ENCODE measurements around the gene BAD.

BAD gene

GRCh38 chr11:64276653-64277431, 7.6 kb downstream of the BAD start:
- POLR2A ChIA-PET = interaction anchor here (1.1 to 1.6 kb wide), 3 partner anchors 10 to 41 kb away, joined by 3 to 4 read pairs (median 3); partner anchors contain the start of genes PRDX5 and TRMT112
- CTCF ChIA-PET = interaction anchor here (0.6 to 1.1 kb wide), 2 partner anchors 24 to 349 kb away, joined by 3 to 8 read pairs; no protein-coding TSS in a partner anchor
- DNase-seq (ENCODE audit: extremely low spot score) = no peak
- no peak for TF ChIP-seq BHLHE40 (IDR thresholded peaks at IDR 0.05; ENCODE audit: borderline replicate concordance)

- ChIA-PET CTCF (interaction anchor here (0.6 to 1.1 kb wide), 4 partner anchors 25 to 350 kb away, joined by 3 to 8 read pairs (median 4); no protein-coding TSS in a partner anchor), POLR2A (interaction anchor here (0.8 to 1.6 kb wide), 4 partner anchors 11 to 74 kb away, joined by 3 to 4 read pairs (median 3); partner anchors contain the start of genes PRDX5 and TRMT112)
- TF ChIP-seq TARDBP (IDR thresholded peaks at IDR 0.05) (no peak), ARNT (IDR thresholded peaks at IDR 0.05) (no peak), SP1 (IDR thresholded peaks at IDR 0.05) (no peak), BHLHE40 (IDR thresholded peaks at IDR 0.05; ENCODE audit: borderline replicate concordance) (no peak), NFRKB (IDR thresholded peaks at IDR 0.05) (no peak)
- DNase-seq (ENCODE audit: extremely low spot score) = no peak
These were observed 8.6 kb downstream of the BAD start for GRCh38 chr11:64275841-64276240.

GRCh38 chr11:64275031-64275800, 9.2 kb downstream of the BAD start:
- ChIA-PET CTCF (interaction anchor here (0.6 to 1.1 kb wide), 2 partner anchors 32 to 80 kb away, joined by 3 to 4 read pairs; no protein-coding TSS in a partner anchor), POLR2A (interaction anchor here (0.8 to 1.4 kb wide), 2 partner anchors 12 to 74 kb away, joined by 3 read pairs; no protein-coding TSS in a partner anchor)
- TF ChIP-seq LEF1 (IDR thresholded peaks at IDR 0.05; ENCODE audit: borderline replicate concordance) = no peak
- TF ChIP-seq ARNT (IDR thresholded peaks at IDR 0.05) = no peak
- TF ChIP-seq FOXM1 (IDR thresholded peaks at IDR 0.05; ENCODE audit: borderline replicate concordance) = no peak
- no peak for TF ChIP-seq TARDBP (IDR thresholded peaks at IDR 0.05)
- no peak for TF ChIP-seq ELF4 (IDR thresholded peaks at IDR 0.05)
- TF ChIP-seq PKNOX1 (IDR thresholded peaks at IDR 0.05) = no peak
- no peak for TF ChIP-seq BHLHE40 (IDR thresholded peaks at IDR 0.05; ENCODE audit: borderline replicate concordance)
- TF ChIP-seq L3MBTL2 (conservative IDR thresholded peaks at IDR 0.05) = no peak
- TF ChIP-seq CTBP1 (IDR thresholded peaks at IDR 0.05; ENCODE audit: borderline replicate concordance) = no peak
- no peak for TF ChIP-seq SP1 (IDR thresholded peaks at IDR 0.05)
- TF ChIP-seq FOXK2 (IDR thresholded peaks at IDR 0.05) = no peak
- TF ChIP-seq SUZ12 (IDR thresholded peaks at IDR 0.05) = no peak
- no peak for TF ChIP-seq ZNF384 (IDR thresholded peaks at IDR 0.05)
- no peak for TF ChIP-seq HDGF (IDR thresholded peaks at IDR 0.05; ENCODE audit: borderline replicate concordance)
- DNase-seq (ENCODE audit: extremely low spot score) = no peak

- CTCF ChIA-PET = interaction anchor here (1.2 to 3.8 kb wide), 3 partner anchors 18 to 63 kb away, joined by 3 to 66 read pairs (median 8); partner anchors contain the start of genes CATSPERZ, ESRRA, FERMT3 and PLCB3
- POLR2A ChIA-PET = interaction anchor here (0.6 to 5.6 kb wide), 15 partner anchors 11 to 104 kb away, joined by 3 to 81 read pairs (median 13); partner anchors contain the start of genes BAD, CATSPERZ, DNAJC4 and ESRRA
- peak; percentile 92 for DNase-seq (ENCODE audit: extremely low spot score)
- TF ChIP-seq ELF4 (IDR thresholded peaks at IDR 0.05) (peak; percentile 98), L3MBTL2 (conservative IDR thresholded peaks at IDR 0.05) (peak; percentile 58), ARNT (IDR thresholded peaks at IDR 0.05) (no peak), HDGF (IDR thresholded peaks at IDR 0.05; ENCODE audit: borderline replicate concordance) (no peak), NFRKB (IDR thresholded peaks at IDR 0.05) (no peak), BHLHE40 (IDR thresholded peaks at IDR 0.05; ENCODE audit: borderline replicate concordance) (no peak), TARDBP (IDR thresholded peaks at IDR 0.05) (no peak), FOXM1 (IDR thresholded peaks at IDR 0.05; ENCODE audit: borderline replicate concordance) (peak; percentile 42; the same call in 1 of the 2 replicates)
These were observed 14.8 kb downstream of the BAD start for GRCh38 chr11:64269540-64270220.

GRCh38 chr11:64268893-64269539, 15.4 kb downstream of the BAD start:
- TF ChIP-seq PKNOX1 (IDR thresholded peaks at IDR 0.05) (no peak), CTBP1 (IDR thresholded peaks at IDR 0.05; ENCODE audit: borderline replicate concordance) (no peak), BHLHE40 (IDR thresholded peaks at IDR 0.05; ENCODE audit: borderline replicate concordance) (no peak), NFRKB (IDR thresholded peaks at IDR 0.05) (no peak), ARNT (IDR thresholded peaks at IDR 0.05) (no peak)
- POLR2A ChIA-PET = interaction anchor here (0.8 to 5.6 kb wide), 12 partner anchors 11 to 104 kb away, joined by 3 to 81 read pairs (median 8); partner anchors contain the start of genes BAD, CATSPERZ, ESRRA and FERMT3
- no peak for DNase-seq (ENCODE audit: extremely low spot score)
- CTCF ChIA-PET = interaction anchor here (0.8 to 3.8 kb wide), 5 partner anchors 17 to 86 kb away, joined by 3 to 66 read pairs (median 5); partner anchors contain the start of genes CATSPERZ, ESRRA, FERMT3 and PLCB3
